22Rv1 (cell line): Measurements from ENCODE around the gene R3HCC1L.

Experiments
- H3K27ac ChIP-seq: fragments of 450-650 bp; 2 replicates; pipeline ENCODE4 v1.5.1; 2017
- CTCF ChIP-seq: fragments of 450-650 bp; IDR thresholded peaks from 2 replicates; pipeline ENCODE4 v1.5.1; 2017; ENCODE audit warnings: mild to moderate bottlenecking
- ZFX ChIP-seq: fragments of 450-650 bp; IDR thresholded peaks from 2 replicates; pipeline ENCODE4 v1.6.1; 2017; ENCODE audit warnings: antibody characterized with exemption, borderline replicate concordance

Gene R3HCC1L

GRCh38 chr10:98270073-98270740 is 135.8 kb downstream of the R3HCC1L start:
- H3K27ac ChIP-seq, result no peak overlapping the region
- TF ChIP-seq ZFX, result no peak
- no peak for TF ChIP-seq CTCF

GRCh38 chr10:98270786-98271185 is 136.3 kb downstream of the R3HCC1L start:
- TF ChIP-seq ZFX, result no peak
- no peak for TF ChIP-seq CTCF
- H3K27ac ChIP-seq, result no peak overlapping the region

- no peak for TF ChIP-seq ZFX
- TF ChIP-seq CTCF, result no peak
- H3K27ac ChIP-seq, result no peak overlapping the region
These were observed 137.8 kb downstream of the R3HCC1L start for GRCh38 chr10:98272245-98272644.

DNA sequence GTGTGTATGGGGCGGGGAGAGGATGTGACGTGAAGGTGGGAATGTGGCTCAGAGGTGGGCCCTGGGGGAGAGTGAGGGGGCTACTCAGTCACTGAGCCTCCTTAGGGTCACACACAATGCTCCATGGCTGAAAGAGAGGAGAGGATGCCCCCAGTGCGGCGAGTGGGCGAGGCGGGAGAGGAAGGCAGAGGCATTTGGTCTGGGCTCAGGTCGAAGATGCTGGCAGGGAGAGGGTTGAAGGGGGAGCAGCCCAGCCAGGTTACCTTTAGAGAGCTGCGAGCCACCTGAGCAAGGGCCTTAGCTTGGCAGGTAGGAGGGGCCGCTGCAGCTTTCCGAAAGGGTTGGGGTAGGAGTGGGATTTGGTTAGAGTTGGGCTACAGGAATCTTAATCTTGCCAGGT is 138.2 kb downstream of the R3HCC1L start:
- TF ChIP-seq ZFX (no peak), CTCF (no peak)
- H3K27ac ChIP-seq, result no peak overlapping the region

GRCh38 chr10:98273057-98273850 is 138.8 kb downstream of the R3HCC1L start:
- no peak overlapping the region for H3K27ac ChIP-seq
- TF ChIP-seq CTCF (no peak), ZFX (no peak)

- H3K27ac ChIP-seq, result no peak overlapping the region
- TF ChIP-seq CTCF (no peak), ZFX (no peak)
These were observed 140.1 kb downstream of the R3HCC1L start for GRCh38 chr10:98274562-98274961.

DNA sequence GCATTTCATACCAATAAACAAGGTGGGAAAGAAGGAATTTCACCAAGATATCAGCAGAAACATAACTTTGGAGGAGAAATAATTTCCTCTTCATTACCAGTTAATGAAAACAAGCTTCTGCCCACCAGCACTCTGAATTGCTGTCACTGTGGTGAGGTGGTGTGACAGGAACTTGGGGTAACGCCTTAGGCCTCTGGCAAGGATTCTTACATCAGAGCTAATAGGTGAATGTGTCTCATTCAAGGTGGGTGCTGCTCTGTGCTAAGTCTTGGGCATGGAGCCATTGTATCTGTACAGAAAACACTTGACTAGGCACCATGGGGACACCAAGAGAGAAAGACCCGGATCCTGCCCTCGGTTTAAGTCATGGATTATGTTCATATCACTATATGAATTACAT is 141.9 kb downstream of the R3HCC1L start:
- H3K27ac ChIP-seq, result no peak overlapping the region
- TF ChIP-seq CTCF (no peak), ZFX (no peak)
